GM15510 (cell line): ENCODE results near the gene SLC4A1AP.

Experiments used
- POLR2A ChIP-seq: IDR thresholded peaks from 3 replicates; pipeline ENCODE4 v1.6.1; 2011; ENCODE audit warnings: borderline replicate concordance; ENCODE audit not compliant: insufficient read length; ENCODE audit errors: extremely low read depth

The SLC4A1AP gene

DNA sequence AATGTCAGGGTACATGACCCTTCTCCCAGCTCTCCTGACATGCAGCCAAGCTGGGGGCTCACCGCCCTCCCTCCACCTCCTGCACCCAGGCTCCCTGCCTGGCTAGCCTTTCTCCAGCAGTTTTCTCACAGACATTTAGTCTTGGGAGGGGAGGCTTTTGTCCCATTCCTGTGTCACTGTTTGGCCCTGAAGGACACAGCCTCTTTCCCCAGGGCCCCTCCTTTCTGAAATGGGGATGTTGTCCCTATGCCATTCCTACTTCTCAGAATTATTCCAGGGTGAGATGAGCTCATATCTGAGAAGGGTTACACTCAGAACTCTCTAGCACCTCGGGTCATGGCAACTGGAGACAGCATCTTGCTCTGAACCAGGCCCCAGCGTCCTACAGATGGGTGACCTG is 60.5 kb downstream of the SLC4A1AP start:
- TF ChIP-seq POLR2A: no peak

DNA sequence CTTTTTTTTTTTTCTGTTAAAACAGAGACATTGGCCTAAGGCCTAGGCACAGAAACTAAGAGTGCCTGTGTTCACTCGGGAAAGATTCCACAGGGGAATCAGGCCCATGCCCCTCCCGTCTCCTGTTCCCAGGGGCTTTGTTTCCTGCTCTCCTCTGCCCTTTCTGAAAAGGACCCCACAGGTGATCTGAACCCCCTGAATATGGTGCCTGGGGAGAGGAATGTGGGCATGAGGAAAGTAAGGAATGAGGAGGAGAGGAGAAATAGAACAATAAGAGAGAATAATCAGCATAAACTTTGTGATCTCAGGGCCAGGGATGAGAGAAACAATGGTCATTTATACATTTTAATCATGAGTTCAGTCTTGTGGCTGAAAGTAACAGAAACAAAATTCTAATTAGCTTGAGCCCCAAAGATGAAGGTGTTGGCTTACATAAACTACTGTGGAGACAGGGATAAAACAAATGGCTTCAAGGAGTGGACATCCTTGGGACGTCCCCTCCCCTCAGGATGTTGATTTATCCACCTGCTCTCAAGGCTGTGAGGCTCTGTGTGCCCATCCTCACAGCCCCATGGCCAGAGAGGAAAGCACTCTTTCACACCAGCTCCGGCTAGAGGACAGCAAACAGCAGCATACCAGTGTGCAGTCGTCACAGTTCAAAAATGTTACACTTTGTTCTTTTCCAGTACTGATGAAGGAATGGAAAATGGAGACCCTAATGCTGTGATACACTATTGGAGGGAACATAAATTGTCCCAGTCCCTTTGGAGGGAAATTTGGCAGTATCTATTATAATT is 61.4 kb downstream of the SLC4A1AP start:
- no peak for TF ChIP-seq POLR2A

DNA sequence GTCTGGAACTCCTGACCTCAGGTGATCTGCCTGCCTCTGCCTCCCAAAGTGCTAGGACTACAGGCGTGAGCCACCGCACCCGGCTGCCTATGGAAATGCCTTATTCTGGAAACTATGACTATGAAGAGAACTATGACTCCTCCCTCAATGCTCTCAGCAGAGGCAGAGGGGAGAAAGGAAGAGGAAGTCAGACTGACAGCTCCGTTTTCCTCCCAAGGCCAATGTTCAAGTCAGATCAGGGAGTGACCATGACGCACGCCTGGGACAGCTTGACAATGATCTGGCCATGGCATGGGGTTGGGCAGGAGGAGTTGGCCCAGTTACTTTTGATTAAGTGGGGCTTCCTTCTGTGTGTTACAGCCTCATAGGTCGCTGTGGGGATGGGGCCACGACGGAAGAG is 63.6 kb downstream of the SLC4A1AP start:
- no peak for TF ChIP-seq POLR2A

DNA sequence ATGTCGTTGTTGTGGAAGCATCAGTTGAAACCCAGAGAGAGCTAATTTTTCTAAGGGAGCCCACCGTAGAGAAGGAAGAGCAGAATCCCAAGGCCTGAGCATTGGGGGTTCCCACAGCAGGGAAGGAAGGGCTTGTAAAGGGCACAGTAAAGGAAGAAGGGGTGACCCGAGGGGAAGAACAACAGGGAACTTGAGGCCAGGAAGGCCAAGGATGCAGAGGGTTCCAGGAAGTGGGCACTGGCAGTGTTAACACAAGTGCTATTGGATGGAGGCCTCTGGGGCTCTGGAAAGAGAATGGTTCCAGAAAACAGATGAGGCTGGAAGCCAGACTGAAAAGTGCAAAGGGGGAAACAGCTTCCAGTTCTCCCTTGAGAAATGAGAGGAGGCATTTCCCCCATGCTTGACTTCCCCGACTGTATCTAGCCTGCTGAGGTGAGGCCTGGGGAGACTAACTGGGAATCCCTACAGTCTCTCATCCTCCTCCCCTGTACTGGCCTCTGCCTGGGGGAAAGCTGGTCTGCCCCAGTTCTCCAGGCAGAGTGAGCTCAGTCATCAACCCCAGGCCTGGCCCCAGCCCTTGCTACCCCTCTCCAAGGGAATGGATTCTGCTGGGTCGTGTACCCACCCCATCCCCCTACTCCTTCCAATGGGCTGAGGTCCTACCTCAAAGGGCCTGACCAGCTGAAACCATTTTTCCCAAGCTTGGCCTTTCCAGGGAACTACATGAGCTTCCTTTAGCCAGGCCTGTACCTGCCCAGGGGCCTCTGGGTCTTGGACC is 64.6 kb downstream of the SLC4A1AP start:
- TF ChIP-seq POLR2A: no peak

DNA sequence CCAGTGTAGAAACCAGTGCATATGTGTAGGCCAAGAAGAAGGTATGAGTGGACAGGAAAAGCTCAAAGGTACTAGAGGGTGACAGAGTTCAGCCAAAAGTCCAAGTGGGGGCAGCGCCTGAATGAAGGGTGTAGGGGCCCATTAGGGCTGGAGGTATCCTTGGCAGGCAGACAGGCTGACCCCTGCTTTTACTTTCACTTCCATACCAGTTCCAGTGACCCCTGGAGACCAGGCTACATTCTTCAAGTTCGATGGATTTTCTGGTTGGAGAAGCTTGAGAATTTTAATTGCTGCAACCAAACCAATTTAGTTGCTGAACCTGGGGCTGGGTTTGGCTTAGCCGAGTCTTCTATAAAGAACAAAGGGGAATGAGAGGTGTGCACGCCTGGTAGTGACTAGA is 65.5 kb downstream of the SLC4A1AP start:
- TF ChIP-seq POLR2A: no peak

DNA sequence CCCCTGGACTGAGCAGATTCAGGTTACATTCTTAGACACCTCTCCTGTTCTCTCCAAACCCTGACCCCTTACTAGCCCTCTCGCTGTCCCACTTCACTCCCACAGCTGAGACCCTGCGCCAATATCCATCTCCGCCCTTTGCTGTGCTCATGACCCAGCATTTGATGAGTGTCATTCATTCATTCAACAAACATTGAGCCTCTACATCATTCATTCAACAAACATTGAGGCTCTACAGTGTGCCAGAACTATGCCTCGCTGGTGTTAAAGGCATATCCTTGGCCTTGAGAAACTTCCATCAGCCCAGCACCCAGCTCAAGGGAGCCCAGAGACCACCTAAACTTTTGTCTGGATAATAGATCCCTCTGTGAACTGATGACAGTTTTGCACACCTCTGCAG is 65.9 kb downstream of the SLC4A1AP start:
- TF ChIP-seq POLR2A: no peak

DNA sequence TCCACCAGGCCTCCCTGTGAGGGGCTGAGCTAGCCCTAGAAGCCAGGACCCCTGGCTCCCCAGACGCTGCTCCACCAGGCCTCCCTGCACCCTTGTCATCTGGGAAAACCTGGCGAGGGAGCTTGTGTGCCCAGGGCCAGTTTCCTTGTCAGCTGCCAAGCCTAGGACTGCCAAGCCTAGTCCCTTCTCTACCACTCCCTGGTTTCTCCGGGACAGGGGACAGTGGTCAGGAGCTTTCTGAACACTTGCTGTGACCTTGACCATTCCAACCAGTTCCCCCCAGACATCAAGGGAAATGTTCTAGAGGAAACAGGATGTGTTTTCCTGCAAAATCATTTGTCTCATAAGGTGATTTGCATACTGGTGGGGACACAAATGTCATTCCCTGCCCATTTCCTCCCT is 66.6 kb downstream of the SLC4A1AP start:
- no peak for TF ChIP-seq POLR2A

DNA sequence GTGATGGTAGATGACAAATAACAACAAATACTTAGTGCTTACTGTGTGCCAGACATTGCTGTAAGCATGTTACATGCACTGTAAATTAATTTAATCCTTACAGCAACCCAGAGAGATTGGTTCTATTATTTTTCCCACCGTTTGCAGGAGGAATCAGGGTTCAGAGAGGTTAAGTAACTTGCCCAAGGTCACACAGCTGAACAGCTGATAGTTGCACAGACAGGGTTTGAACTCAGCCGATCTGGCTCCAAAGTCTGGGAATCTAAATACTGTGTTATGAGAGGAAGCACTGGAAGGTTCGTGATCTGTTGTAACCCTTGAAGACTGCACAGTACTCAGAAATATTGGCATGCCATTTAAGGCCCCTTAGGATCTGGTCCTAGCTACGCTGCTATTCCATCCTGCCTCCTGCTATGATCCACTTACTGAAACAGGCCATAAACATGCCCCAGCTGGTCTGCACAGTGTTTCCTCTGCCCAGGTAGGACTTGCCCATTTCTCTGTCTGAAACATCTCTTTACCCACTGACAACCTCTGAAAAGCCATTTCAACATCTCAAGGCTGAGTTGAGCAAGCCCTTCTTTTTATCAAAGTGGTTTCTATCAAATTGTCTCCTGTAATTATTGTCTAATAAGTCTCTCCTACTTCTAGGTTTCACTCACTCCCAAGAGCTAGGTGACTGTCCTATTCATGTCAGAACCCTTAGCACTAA is 67.4 kb downstream of the SLC4A1AP start:
- no peak for TF ChIP-seq POLR2A

DNA sequence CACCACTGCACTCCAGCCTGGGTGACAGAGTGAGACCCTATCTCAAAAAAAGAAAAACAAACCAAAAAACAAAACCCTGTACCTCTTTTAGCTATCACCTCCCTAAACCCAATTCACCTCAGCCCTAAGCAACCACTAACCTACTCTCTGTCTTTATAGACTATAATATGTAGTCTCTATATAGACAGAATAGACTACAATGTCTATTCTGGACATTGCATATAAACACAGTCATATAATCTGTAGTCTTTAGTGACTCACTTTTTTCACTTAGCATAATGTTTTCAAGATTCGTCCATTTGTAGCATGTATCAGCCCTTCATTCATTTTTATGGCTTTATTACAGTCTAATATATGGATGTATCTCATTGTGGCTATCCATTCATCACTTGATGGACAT is 70.6 kb downstream of the SLC4A1AP start:
- TF ChIP-seq POLR2A: no peak

DNA sequence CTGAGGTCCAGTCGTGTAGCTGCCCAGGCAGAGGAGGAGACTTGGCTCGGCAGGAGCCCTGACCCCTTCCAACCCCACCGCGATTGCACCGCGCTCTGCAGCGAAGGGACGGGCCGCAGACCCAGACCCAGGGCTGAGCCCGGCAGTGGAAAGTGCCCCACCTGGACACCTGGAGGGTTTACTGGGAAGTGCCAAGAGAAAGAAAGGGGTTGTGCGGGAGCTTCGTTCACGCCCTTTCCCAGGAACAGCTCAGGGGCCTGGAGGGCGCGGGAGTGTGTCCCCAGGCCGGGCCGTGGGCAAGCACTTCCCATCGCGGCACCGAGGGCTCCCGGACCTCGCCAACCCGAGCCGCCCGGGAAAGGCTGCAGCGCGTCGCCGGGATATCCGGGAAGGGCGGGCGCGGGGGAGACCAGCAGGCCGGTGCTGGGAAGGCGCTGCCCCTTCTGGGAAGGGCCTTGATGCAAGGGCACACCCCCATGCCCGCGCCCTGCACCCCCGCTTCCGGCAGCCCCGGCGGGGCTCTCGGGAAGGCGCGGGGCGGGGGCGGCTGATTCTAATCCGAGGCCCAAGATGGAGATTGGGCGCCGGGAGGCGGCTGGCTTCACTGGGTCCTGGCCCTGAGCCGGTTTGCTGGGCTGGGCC is 71.7 kb downstream of the SLC4A1AP start:
- no peak for TF ChIP-seq POLR2A

DNA sequence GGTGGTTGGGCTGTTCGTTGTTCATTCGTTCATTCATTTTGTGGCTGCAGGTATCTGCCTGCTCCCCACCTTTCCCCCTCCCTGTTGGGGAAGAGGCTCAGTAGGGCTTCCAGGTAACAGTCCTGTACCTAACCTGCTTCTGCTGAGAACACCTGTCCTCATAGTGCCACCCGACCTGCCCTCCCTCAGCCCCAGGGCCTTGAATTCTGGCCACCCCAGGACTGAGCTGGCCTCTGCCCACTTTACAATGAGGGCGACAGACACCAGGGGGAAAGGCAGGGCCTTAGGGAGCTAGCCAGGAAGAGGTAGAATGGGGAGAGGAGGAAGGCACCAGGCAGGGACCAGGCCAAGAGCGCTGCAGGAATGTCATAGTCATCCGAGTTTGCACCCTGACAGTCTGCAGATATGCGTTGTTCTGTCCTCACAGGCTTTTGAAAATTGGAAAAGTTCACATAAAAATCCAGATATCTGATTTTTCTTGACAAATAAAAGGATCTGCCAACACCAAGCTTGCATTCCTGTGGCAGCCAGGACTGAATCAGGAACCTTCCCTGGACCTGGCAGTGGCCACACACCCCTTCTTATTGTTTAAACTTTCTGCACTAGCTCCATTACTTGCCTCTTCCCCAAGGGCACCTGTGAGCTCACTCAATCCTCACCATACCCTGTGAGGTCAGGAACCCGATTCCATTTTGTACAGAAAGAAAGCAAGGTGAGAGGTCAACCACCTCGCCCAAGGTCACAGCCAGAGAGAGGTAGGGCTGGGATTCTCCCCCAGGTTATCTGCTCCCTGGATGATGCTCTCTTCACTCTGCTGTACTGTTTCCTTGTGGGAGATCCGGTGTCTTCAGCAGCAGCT is 72.6 kb downstream of the SLC4A1AP start:
- TF ChIP-seq POLR2A: no peak

DNA sequence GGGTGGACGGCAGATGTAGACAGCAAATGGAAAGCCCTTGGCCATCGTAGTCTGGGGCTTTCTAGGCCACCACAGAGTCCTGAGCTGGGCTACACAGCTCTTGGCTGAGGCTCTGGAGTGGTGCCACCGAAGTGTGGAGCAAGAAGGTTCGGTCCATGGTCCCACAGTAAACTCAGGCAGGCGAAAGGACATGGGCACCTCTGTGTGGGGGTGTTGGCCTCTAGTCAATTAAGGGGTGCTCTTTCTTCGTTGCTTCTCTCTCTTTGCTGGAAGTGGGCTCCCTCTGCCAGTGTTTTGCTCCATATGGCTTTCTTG is 73.2 kb downstream of the SLC4A1AP start:
- TF ChIP-seq POLR2A: no peak

DNA sequence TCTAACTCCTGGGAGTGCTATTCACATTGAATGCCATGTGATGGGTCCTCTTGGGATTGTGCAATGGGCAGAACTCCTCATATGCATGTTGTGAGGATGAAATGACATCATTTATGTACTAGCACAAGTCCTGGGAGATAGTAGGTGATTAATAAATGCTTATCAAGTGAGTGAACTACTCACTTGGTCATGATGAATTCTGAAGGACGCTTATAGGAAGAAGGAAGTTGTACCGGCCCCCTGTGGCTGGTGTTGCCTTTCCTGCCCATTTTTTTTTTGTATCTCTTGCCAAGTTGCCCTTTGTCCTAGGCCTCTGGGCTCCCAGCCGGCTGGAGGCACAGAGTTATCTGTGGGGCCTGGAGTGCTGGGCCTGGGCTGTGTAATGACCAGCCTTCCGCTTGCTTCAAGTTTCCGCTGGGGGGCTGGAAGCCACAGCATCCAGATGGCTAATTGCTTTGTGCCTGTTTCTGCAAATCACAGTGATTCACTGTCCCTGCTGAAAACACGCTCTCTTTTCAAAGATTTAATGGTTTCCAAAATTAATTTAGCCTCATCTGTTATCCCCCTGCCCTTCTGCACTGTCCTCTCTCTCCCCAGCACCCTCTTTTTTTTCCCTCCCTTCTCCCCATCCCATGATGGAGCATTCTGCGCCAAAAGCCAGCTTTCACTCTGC is 74.1 kb downstream of the SLC4A1AP start:
- TF ChIP-seq POLR2A: no peak
